Liver (tissue), 9 donors: ENCODE data around the gene DRGX. TPM values are rescaled to one million over a fixed set of nuclear protein-coding genes. Genes with fewer than 3 reads are reported as not detected.

Experiments
- DNase-seq: peaks from one replicate; pipeline ENCODE4 v3.0.0-alpha.2; 2017; ENCODE audit warnings: low spot score
- H3K27ac ChIP-seq, 2 donors: one replicate each; pipeline ENCODE4 v1.7.0; 2013; ENCODE audit warnings: inconsistent platforms in 2 of 2, low read length in 2 of 2, control low read depth in 1 of 2, low read depth in 1 of 2, mild to moderate bottlenecking in 1 of 2
- H3K27me3 ChIP-seq, 4 donors: one replicate each; pipeline versions ENCODE4 v1.6.1 to v1.7.0; 2013; ENCODE audit warnings: low read length in 3 of 4, inconsistent platforms in 1 of 4, mild to moderate bottlenecking in 1 of 4, moderate library complexity in 1 of 4; ENCODE audit not compliant: control insufficient read depth in 4 of 4, insufficient read depth in 4 of 4
- H3K36me3 ChIP-seq, 4 donors: one replicate each; pipeline versions ENCODE4 v1.6.1 to v1.7.0; 2013; ENCODE audit warnings: low read length in 3 of 4, mild to moderate bottlenecking in 3 of 4, low read depth in 1 of 4, moderate library complexity in 1 of 4; ENCODE audit not compliant: control insufficient read depth in 4 of 4, insufficient read depth in 3 of 4
- H3K4me1 ChIP-seq, 4 donors: one replicate each; pipeline versions ENCODE4 v1.6.1 to v1.7.0; 2013; ENCODE audit warnings: low read length in 3 of 4, mild to moderate bottlenecking in 3 of 4, moderate library complexity in 1 of 4; ENCODE audit not compliant: control insufficient read depth in 4 of 4, insufficient read depth in 4 of 4
- H3K4me3 ChIP-seq, 3 donors: one replicate each; pipeline versions ENCODE4 v1.6.1 to v1.7.0; 2013; ENCODE audit warnings: low read length in 3 of 3, control low read depth in 1 of 3, low read depth in 1 of 3, mild to moderate bottlenecking in 1 of 3
- H3K9ac ChIP-seq, 2 donors: one replicate each; pipeline ENCODE4 v1.7.0; 2013; ENCODE audit warnings: low read length in 2 of 2, mild to moderate bottlenecking in 2 of 2, moderate library complexity in 2 of 2, control low read depth in 1 of 2, low read depth in 1 of 2
- H3K9me3 ChIP-seq, 4 donors: one replicate each; pipeline versions ENCODE4 v1.6.1 to v1.7.0; 2013; ENCODE audit warnings: low read length in 3 of 4; ENCODE audit not compliant: control insufficient read depth in 4 of 4
- CTCF ChIP-seq: fragments of 150-350 bp; IDR thresholded peaks from 2 replicates; pipeline ENCODE4 v1.5.1; 2017; ENCODE audit warnings: improper control_type of control experiment, low read depth, low read length; ENCODE audit not compliant: missing input control
- EGR1 ChIP-seq, 2 donors: IDR thresholded peaks; 2 replicates each; pipeline ENCODE4 v1.6.1; 2016 to 2018; ENCODE audit warnings: antibody characterized with exemption in 2 of 2, low read depth in 2 of 2
- FOXA1 ChIP-seq: IDR thresholded peaks from 2 replicates; pipeline ENCODE4 v1.6.1; 2016; ENCODE audit warnings: antibody characterized with exemption
- FOXA2 ChIP-seq: IDR thresholded peaks from 2 replicates; pipeline ENCODE4 v1.6.1; 2016; ENCODE audit warnings: antibody characterized with exemption
- GABPA ChIP-seq, 2 donors: IDR thresholded peaks in 1 of 2; conservative IDR thresholded peaks in 1 of 2; 2 replicates each; pipeline ENCODE4 v1.6.1; 2016; ENCODE audit warnings: antibody characterized with exemption in 2 of 2, mild to moderate bottlenecking in 1 of 2, moderate library complexity in 1 of 2
- HNF4A ChIP-seq, 2 donors: conservative IDR thresholded peaks; 2 replicates each; pipeline ENCODE4 v1.6.1; 2016; ENCODE audit warnings: antibody characterized with exemption in 2 of 2, mild to moderate bottlenecking in 2 of 2
- HNF4G ChIP-seq: IDR thresholded peaks from 2 replicates; pipeline ENCODE4 v1.6.1; 2016; ENCODE audit warnings: antibody characterized with exemption
- NR2F2 ChIP-seq: IDR thresholded peaks from 2 replicates; pipeline ENCODE4 v1.6.1; 2016; ENCODE audit warnings: antibody characterized with exemption
- RAD21 ChIP-seq, 2 donors: IDR thresholded peaks; 2 replicates each; pipeline ENCODE4 v1.6.1; 2016; ENCODE audit warnings: antibody characterized with exemption in 2 of 2, mild to moderate bottlenecking in 2 of 2
- REST ChIP-seq: IDR thresholded peaks from 2 replicates; pipeline ENCODE4 v1.6.1; 2016; ENCODE audit warnings: antibody characterized with exemption, mild to moderate bottlenecking
- RXRA ChIP-seq, 2 donors: IDR thresholded peaks; 2 replicates each; pipeline ENCODE4 v1.6.1; 2017 to 2018; ENCODE audit warnings: antibody characterized with exemption in 2 of 2, mild to moderate bottlenecking in 1 of 2
- SP1 ChIP-seq: IDR thresholded peaks from 2 replicates; pipeline ENCODE4 v1.6.1; 2018; ENCODE audit warnings: antibody characterized with exemption, mild to moderate bottlenecking
- TAF1 ChIP-seq: conservative IDR thresholded peaks from 2 replicates; pipeline ENCODE4 v1.6.1; 2016; ENCODE audit warnings: antibody characterized with exemption, mild to moderate bottlenecking
- YY1 ChIP-seq: IDR thresholded peaks from 2 replicates; pipeline ENCODE4 v1.6.1; 2016; ENCODE audit warnings: antibody characterized with exemption, mild to moderate bottlenecking
- ZBTB33 ChIP-seq: IDR thresholded peaks from 2 replicates; pipeline ENCODE4 v1.6.1; 2016; ENCODE audit warnings: antibody characterized with exemption
- WGBS: extraction: QIAGEN DNeasy Blood & Tissue Kit; methylation state at CpG from one replicate; pipeline ENCODE4 v1.1.7; 2013; 5-methylcytosine and 5-hydroxymethylcytosine counted together
- polyA plus RNA-seq, 2 donors: library from polyadenylated mRNA; stranded (reverse) in 1 of 2; unstranded in 1 of 2; fragments of 200-250 nt in 1 of 2; fragments of >200 nt in 1 of 2; fragmentation: Nextera tagmentation in 1 of 2; extraction: Ambion mirVana in 1 of 2; gene quantifications; one replicate each; pipeline versions ENCODE4 v1.2.1 to v1.2.3, GENCODE V29; 2013 to 2015
- total RNA-seq, 2 donors: library from RNA; depleted of rRNA; stranded (reverse); fragments of >200 nt; gene quantifications; one replicate each; pipeline ENCODE4 v1.2.3, GENCODE V29; 2014
- TF ChIP-seq, protein P1 (sequence below): IDR thresholded peaks from 2 replicates; pipeline ENCODE4 v1.6.1; 2016; ENCODE audit warnings: antibody characterized with exemption
- donor health status: healthy.
- donor health status: healthy.
- donor health status: healthy.
- donor health status: healthy.
- donor health status: healthy.

Gene DRGX
- total and polyA plus RNA-seq, 4 donors, result not detected

DNA sequence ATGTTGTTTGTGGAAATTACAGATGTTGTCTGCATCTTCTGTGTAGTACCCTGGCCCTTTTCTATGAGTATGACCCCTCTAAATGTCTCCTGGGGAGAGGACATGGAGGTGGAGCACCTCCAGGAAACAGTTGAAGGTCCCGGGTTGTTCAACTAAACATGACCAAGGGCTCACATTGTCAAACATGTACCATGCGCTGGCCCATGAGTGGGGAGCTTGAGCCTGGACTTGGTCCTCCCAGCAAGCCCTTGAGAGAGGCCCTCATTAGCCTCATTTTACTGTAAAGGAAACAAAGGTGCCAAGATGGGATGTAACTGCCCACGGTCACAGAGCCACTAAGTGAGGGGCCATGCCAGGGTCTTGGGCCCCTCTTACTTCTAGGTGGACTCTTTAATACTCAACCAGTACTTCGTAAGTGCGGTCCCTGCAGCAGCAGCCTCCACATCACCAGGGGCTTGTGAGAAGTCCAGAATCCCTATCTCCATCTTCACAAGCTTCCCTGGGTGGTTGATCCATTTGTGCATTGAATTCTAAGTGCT is 65.7 kb downstream of the DRGX start (continued):
- TF ChIP-seq REST, result no peak
- TF ChIP-seq HNF4A (conservative IDR thresholded peaks at IDR 0.05), result no peak
- TF ChIP-seq EGR1 (IDR thresholded peaks at IDR 0.05; ENCODE audit: low read depth in 2 of 2), result no peak
- no peak for TF ChIP-seq NR2F2
- TF ChIP-seq, protein P1, sequence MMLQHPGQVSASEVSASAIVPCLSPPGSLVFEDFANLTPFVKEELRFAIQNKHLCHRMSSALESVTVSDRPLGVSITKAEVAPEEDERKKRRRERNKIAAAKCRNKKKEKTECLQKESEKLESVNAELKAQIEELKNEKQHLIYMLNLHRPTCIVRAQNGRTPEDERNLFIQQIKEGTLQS, result no peak
- no peak for TF ChIP-seq SP1
- no peak for TF ChIP-seq HNF4G
- no peak for TF ChIP-seq FOXA1
- no peak for TF ChIP-seq RAD21 (IDR thresholded peaks at IDR 0.05)

- H3K9me3 ChIP-seq, result no peaks in the 10 kb centered on the region
- H3K9ac ChIP-seq, result no peak overlapping the region
- WGBS, result 81% methylated on average over 4 of the region's 4 CpGs
- H3K4me3 ChIP-seq, result no peak overlapping the region
- no peak for DNase-seq
- no peaks in the 10 kb centered on the region for H3K36me3 ChIP-seq
- TF ChIP-seq FOXA1 (no peak), RXRA (IDR thresholded peaks at IDR 0.05) (no peak), YY1 (no peak), TAF1 (no peak), ZBTB33 (no peak), CTCF (no peak), GABPA (IDR thresholded peaks at IDR 0.05 in 1 of 2, conservative IDR thresholded peaks at IDR 0.05 in 1 of 2) (no peak), REST (no peak), SP1 (no peak), EGR1 (IDR thresholded peaks at IDR 0.05; ENCODE audit: low read depth in 2 of 2) (no peak), FOXA2 (no peak)
- no peaks in the 10 kb centered on the region for H3K27me3 ChIP-seq
- no peak overlapping the region for H3K27ac ChIP-seq
- H3K4me1 ChIP-seq, result no peaks in the 10 kb centered on the region
Measured at GRCh38 chr10:49329146-49329505, 66.8 kb downstream of the DRGX start.
